Endothelial cell of umbilical vein (primary cell): ENCODE results near the gene ANKRD18B.

Experiments
- CTCF ChIP-seq, 2 donors: IDR thresholded peaks; 1 replicate in 1 of 2; 2 replicates in 1 of 2; pipeline ENCODE4 v1.5.1; 2011; ENCODE audit warnings: low read length in 2 of 2, mild to moderate bottlenecking in 2 of 2, moderate library complexity in 2 of 2, control low read depth in 1 of 2, inconsistent platforms in 1 of 2, low read depth in 1 of 2; ENCODE audit not compliant: insufficient read depth in 1 of 2; ENCODE audit errors: extremely low read depth in 1 of 2
- EZH2 ChIP-seq: IDR thresholded peaks from 2 replicates; pipeline ENCODE4 v1.6.1; 2012; ENCODE audit warnings: borderline replicate concordance, low read depth, mild to moderate bottlenecking, moderate library complexity, low read length, inconsistent platforms; ENCODE audit not compliant: severe bottlenecking
- FOS ChIP-seq: IDR thresholded peaks from 2 replicates; pipeline ENCODE4 v1.6.1; 2011; ENCODE audit warnings: mild to moderate bottlenecking, low read length, moderate library complexity, borderline replicate concordance; ENCODE audit not compliant: insufficient read depth
- POLR2A ChIP-seq: IDR thresholded peaks from 2 replicates; pipeline ENCODE4 v1.6.1; 2012; ENCODE audit warnings: low read depth, mild to moderate bottlenecking, control low read depth, low read length
- TF ChIP-seq, protein P1 (sequence below): IDR thresholded peaks from 2 replicates; pipeline ENCODE4 v1.6.1; 2011; ENCODE audit not compliant: insufficient read depth, insufficient read length

DNA sequence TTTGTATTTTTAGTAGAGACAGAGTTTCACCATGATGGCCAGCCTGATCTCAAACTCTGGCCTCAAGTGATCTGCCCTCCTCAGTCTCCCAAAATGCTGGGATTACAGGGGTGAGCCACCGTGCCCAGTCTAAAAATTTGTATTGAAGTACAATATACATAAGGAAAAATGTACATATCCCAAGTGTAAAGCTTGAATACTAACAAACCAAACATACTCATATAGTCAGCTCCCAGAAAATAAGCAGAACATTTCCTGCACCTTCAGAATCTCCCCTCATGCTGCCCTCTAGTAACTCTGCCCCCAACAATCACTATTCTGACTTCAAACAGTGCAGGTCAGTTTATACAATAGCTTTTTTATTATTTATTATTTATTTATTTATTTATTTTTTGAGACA lies 48.7 kb upstream of the ANKRD18B start:
- TF ChIP-seq CTCF (IDR thresholded peaks at IDR 0.05; ENCODE audit: extremely low read depth in 1 of 2, insufficient read depth in 1 of 2, low read depth in 1 of 2, low read length in 2 of 2) (no peak), EZH2 (no peak), POLR2A (no peak), FOS (no peak)
- TF ChIP-seq, protein P1, sequence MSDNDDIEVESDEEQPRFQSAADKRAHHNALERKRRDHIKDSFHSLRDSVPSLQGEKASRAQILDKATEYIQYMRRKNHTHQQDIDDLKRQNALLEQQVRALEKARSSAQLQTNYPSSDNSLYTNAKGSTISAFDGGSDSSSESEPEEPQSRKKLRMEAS: no peak
